ENCODE data around the gene CARHSP1.

CARHSP1 gene

DNA sequence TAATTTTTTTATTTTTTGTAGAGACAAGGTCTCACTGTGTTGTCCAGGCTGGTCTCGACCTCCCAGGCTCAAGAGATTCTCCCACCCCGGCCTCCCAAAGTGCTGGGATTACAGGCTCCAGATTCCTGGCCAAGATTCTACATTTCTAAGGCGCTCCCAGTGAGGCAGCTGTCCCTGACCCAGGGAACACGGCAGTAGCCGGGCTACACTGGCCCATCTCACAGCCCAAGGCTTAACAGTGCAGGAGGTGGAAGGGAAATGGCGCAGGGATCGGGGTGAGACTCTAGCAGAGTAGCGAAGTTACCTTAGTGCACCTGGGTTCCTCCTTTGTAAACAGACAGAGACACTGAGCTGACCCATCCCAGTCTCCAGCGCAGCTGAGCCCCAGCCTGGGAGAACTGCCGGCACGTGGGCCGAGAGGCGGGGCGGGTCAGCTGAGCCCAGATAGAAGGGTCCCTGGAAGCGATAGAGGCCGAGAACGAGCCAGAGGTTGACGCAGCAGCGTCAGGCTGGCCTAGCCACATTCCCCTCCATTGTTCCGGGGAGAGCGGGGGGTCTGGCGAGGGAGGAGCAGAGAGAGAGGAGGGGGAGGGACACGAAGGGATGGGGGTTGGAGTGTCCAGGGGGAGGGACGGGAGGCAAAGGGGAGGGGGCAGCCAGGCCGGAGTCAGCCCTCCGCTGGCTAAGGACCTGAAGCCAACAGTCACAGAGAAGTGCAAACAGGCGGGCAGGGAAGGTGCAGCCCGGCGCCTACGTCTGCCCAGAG is 2.5 kb downstream of the CARHSP1 start:
- no peak overlapping the region for H3K27ac ChIP-seq (replicated peaks)
- no peaks in the 10 kb centered on the region for H3K27me3 ChIP-seq (ENCODE audit: insufficient read depth, poor library complexity, severe bottlenecking)
- H3K4me3 ChIP-seq (replicated peaks; ENCODE audit: insufficient read depth, low read length) = no peak overlapping the region
- DNase-seq (ENCODE audit: low read depth in 1 of 2, low spot score in 1 of 2) = no peak
- TF ChIP-seq, protein P1, sequence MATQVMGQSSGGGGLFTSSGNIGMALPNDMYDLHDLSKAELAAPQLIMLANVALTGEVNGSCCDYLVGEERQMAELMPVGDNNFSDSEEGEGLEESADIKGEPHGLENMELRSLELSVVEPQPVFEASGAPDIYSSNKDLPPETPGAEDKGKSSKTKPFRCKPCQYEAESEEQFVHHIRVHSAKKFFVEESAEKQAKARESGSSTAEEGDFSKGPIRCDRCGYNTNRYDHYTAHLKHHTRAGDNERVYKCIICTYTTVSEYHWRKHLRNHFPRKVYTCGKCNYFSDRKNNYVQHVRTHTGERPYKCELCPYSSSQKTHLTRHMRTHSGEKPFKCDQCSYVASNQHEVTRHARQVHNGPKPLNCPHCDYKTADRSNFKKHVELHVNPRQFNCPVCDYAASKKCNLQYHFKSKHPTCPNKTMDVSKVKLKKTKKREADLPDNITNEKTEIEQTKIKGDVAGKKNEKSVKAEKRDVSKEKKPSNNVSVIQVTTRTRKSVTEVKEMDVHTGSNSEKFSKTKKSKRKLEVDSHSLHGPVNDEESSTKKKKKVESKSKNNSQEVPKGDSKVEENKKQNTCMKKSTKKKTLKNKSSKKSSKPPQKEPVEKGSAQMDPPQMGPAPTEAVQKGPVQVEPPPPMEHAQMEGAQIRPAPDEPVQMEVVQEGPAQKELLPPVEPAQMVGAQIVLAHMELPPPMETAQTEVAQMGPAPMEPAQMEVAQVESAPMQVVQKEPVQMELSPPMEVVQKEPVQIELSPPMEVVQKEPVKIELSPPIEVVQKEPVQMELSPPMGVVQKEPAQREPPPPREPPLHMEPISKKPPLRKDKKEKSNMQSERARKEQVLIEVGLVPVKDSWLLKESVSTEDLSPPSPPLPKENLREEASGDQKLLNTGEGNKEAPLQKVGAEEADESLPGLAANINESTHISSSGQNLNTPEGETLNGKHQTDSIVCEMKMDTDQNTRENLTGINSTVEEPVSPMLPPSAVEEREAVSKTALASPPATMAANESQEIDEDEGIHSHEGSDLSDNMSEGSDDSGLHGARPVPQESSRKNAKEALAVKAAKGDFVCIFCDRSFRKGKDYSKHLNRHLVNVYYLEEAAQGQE (IDR thresholded peaks at IDR 0.05; ENCODE audit: insufficient replicate concordance, low read depth) = no peak
- TF ChIP-seq, protein P2, sequence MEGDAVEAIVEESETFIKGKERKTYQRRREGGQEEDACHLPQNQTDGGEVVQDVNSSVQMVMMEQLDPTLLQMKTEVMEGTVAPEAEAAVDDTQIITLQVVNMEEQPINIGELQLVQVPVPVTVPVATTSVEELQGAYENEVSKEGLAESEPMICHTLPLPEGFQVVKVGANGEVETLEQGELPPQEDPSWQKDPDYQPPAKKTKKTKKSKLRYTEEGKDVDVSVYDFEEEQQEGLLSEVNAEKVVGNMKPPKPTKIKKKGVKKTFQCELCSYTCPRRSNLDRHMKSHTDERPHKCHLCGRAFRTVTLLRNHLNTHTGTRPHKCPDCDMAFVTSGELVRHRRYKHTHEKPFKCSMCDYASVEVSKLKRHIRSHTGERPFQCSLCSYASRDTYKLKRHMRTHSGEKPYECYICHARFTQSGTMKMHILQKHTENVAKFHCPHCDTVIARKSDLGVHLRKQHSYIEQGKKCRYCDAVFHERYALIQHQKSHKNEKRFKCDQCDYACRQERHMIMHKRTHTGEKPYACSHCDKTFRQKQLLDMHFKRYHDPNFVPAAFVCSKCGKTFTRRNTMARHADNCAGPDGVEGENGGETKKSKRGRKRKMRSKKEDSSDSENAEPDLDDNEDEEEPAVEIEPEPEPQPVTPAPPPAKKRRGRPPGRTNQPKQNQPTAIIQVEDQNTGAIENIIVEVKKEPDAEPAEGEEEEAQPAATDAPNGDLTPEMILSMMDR (IDR thresholded peaks at IDR 0.05; ENCODE audit: insufficient read depth, low read length) = no peak
- no peak for TF ChIP-seq POLR2AphosphoS5 (IDR thresholded peaks at IDR 0.05; ENCODE audit: low read depth)
- TF ChIP-seq GABPA (IDR thresholded peaks at IDR 0.05; ENCODE audit: low read depth) = no peak
- no peak for TF ChIP-seq SPI1 (IDR thresholded peaks at IDR 0.05; ENCODE audit: borderline replicate concordance, low read depth)

DNA sequence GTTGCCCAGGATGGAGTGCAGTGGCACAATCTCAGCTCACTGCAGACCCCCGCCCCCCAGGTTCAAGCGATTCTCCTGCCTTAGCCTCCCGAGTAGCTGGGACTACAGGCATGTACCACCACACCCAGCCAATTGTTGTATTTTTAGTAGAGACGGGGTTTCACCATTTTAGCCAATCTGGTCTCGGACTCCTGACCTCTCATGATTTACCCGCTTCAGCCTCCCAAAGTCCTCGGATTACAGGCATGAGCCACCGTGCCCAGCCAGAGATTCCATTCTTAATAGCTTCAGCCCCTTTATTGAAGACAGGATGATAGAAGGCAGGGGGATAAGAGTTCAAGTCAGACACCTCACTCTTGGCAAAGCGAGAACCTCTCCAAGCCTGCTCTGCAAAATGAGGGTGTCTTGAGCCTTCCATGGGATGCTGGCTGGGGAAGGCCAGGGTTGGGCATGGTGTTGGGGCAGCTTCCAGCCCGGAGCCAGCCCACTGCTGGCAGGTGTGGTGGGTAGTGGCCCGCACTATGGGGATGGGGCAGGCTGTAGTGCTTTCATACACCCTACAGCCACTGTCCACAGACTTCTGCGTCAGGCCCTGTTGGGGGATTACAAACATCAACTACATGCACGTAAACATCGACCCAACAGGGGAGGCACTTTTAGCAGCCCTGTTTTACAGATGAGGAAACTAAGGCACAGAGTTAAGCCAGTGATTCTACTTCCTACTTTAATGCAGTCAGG is 3.5 kb downstream of the CARHSP1 start:
- no peak overlapping the region for H3K27ac ChIP-seq (replicated peaks)
- TF ChIP-seq, protein P2 (IDR thresholded peaks at IDR 0.05; ENCODE audit: insufficient read depth, low read length) = no peak
- TF ChIP-seq GABPA (IDR thresholded peaks at IDR 0.05; ENCODE audit: low read depth) (no peak), POLR2AphosphoS5 (IDR thresholded peaks at IDR 0.05; ENCODE audit: low read depth) (no peak), SPI1 (IDR thresholded peaks at IDR 0.05; ENCODE audit: borderline replicate concordance, low read depth) (no peak)
- TF ChIP-seq, protein P1 (IDR thresholded peaks at IDR 0.05; ENCODE audit: insufficient replicate concordance, low read depth) = no peak
- H3K27me3 ChIP-seq (ENCODE audit: insufficient read depth, poor library complexity, severe bottlenecking) = no peaks in the 10 kb centered on the region
- H3K4me3 ChIP-seq (replicated peaks; ENCODE audit: insufficient read depth, low read length) = no peak overlapping the region
- no peak for DNase-seq (ENCODE audit: low read depth in 1 of 2, low spot score in 1 of 2)

DNA sequence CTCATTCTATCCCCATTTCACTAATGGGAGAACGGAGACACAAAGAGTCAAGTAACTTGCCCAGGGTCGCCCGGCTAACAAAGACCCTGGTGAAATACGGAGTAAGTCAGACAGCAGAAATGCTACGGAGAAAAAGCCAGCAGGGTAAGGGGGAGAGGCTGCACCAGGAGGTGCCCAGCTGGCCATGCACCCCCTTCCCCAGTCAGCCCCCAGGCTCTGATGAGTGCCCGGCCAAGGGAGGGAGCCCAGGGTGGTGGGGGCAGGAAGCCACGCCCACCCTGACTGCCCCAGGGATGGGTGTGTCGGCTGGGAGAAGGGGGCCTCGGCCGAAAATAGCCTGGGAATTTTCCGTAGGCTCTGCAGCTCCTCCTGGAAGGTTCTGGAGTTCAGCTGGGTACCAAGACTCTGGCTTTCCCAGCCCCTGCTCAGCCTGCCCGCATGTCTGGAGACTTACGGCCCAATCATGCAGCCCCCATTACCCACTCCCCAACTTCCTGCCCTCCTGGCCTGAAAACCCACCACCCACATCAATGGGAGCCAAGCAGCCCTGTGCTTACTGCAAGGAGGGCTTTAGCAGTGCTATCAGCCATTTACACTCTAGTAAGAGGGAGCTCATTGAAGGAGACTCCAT is 4.2 kb downstream of the CARHSP1 start:
- DNase-seq (ENCODE audit: low read depth in 1 of 2, low spot score in 1 of 2) = no peak
- Histone ChIP-seq H3K27me3 (ENCODE audit: insufficient read depth, poor library complexity, severe bottlenecking) (no peaks in the 10 kb centered on the region), H3K27ac (replicated peaks) (no peak overlapping the region), H3K4me3 (replicated peaks; ENCODE audit: insufficient read depth, low read length) (no peak overlapping the region)
- TF ChIP-seq, protein P1 (IDR thresholded peaks at IDR 0.05; ENCODE audit: insufficient replicate concordance, low read depth) = no peak
- TF ChIP-seq POLR2AphosphoS5 (IDR thresholded peaks at IDR 0.05; ENCODE audit: low read depth) = 0 out of 2 replicates have a peak, but pooled peaks have one; percentile 20

Data from HL-60 (cell line).